Activated B cell treated with CpG ODN at 0.5 μM for 24 hours (primary cell): ENCODE results near the gene OR1L8. TPM values are rescaled to one million over a fixed set of nuclear protein-coding genes. Genes with fewer than 3 reads are reported as not detected.

Experiments used
- ATAC-seq: fragments of 200-7000 bp; cut with Tn5 transposase; one replicate; pipeline ENCODE4 v1.10.0; 2021; ENCODE audit warnings: low read depth, mild to moderate bottlenecking, moderate library complexity
- CTCF ChIA-PET: fragments of 350-600 bp; sonication (Branson Sonifier 250); formaldehyde crosslinking; loops from one replicate; lab custom pipeline; 2021; ENCODE audit warnings: antibody characterized with exemption; lab: Charles Lee
- POLR2A ChIA-PET: fragments of 350-600 bp; sonication (Branson Sonifier 250); formaldehyde crosslinking; loops from one replicate; lab custom pipeline; 2021; ENCODE audit warnings: antibody characterized with exemption; lab: Charles Lee
- DNase-seq: peaks from one replicate; pipeline ENCODE4 v3.0.0; 2022
- H3K27ac Mint-ChIP-seq: one replicate; pipeline ENCODE4 v1.8.0; 2020; ENCODE audit warnings: mixed read lengths
- H3K27me3 Mint-ChIP-seq: one replicate; pipeline ENCODE4 v1.8.0; 2021; ENCODE audit warnings: mixed read lengths
- H3K36me3 Mint-ChIP-seq: one replicate; pipeline ENCODE4 v1.8.0; 2021; ENCODE audit warnings: low read depth, mixed read lengths
- H3K4me1 Mint-ChIP-seq: one replicate; pipeline ENCODE4 v1.8.0; 2021; ENCODE audit warnings: mixed read lengths
- H3K4me3 Mint-ChIP-seq: one replicate; pipeline ENCODE4 v1.8.0; 2020; ENCODE audit warnings: mild to moderate bottlenecking, mixed read lengths
- H3K9me3 Mint-ChIP-seq: one replicate; pipeline ENCODE4 v1.8.0; 2020; ENCODE audit warnings: mixed read lengths
- intact Hi-C: fragments of 100-400 bp; cut with micrococcal nuclease; formaldehyde crosslinking; loops from one replicate; pipeline ENCODE4 v1.15.1; 2024
- total RNA-seq: library from RNA; stranded (reverse); gene quantifications from 2 replicates; pipeline ENCODE4 v1.2.3, GENCODE V29; 2022
- TF ChIP-seq, protein P1 (sequence below): fragments of 200-600 bp; IDR thresholded peaks from one replicate; pipeline ENCODE4 v1.8.0; 2022; ENCODE audit warnings: antibody characterized with exemption, mild to moderate bottlenecking

The OR1L8 gene
- total RNA-seq, 1 donor from 2014 or later, result not detected

DNA sequence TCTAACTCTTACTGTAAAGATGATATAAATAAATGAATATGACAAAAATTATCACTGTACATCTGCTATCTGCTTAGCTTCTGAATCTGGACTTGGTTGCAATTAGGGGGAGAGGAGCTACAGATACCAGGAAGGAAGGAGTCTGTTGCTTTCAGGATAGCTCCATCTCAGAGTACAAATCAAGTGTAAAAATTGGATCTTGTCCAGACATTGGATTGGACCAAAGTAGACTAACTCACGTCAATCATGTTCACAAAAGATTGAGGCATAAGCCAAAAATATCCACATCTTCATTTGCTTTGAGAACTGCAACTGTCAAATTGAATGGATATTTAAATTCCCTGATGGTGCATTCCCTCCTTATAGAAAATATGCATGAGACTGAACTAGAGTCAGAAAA is 22.5 kb upstream of the OR1L8 start:
- intact Hi-C loops, result no loop called here
- peaks cover 12% of the 10 kb centered on the region for H3K27me3 Mint-ChIP-seq
- H3K27ac Mint-ChIP-seq, result no peak overlapping the region
- ATAC-seq, result no peak
- H3K36me3 Mint-ChIP-seq, result no peaks in the 10 kb centered on the region
- TF ChIP-seq, protein P1, sequence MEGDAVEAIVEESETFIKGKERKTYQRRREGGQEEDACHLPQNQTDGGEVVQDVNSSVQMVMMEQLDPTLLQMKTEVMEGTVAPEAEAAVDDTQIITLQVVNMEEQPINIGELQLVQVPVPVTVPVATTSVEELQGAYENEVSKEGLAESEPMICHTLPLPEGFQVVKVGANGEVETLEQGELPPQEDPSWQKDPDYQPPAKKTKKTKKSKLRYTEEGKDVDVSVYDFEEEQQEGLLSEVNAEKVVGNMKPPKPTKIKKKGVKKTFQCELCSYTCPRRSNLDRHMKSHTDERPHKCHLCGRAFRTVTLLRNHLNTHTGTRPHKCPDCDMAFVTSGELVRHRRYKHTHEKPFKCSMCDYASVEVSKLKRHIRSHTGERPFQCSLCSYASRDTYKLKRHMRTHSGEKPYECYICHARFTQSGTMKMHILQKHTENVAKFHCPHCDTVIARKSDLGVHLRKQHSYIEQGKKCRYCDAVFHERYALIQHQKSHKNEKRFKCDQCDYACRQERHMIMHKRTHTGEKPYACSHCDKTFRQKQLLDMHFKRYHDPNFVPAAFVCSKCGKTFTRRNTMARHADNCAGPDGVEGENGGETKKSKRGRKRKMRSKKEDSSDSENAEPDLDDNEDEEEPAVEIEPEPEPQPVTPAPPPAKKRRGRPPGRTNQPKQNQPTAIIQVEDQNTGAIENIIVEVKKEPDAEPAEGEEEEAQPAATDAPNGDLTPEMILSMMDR, result no peak
- no peak for DNase-seq
- ChIA-PET CTCF (no interaction called here), POLR2A (no interaction called here)
- H3K4me3 Mint-ChIP-seq, result no peak overlapping the region
- peaks cover 2% of the 10 kb centered on the region for H3K9me3 Mint-ChIP-seq
- no peaks in the 10 kb centered on the region for H3K4me1 Mint-ChIP-seq

DNA sequence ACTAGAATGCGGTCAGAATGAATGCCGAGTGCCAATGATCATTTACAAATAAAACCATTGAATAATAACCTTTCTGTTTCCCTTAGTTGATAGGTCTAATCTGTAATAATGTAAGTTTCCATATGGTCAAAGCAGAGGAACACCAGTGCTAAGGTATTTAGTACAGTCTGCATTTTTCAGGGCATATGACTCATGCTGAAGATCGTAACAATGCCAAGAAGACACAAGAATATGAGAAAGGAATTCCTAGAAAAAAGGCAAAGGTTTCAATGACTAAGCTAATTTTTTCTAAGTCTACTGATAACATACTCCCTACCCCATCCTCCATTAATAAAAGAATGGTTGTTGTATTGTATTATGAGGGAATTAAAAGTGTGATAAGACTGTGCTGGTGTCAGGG is 2.8 kb downstream of the OR1L8 start:
- H3K9me3 Mint-ChIP-seq, result no peaks in the 10 kb centered on the region
- TF ChIP-seq, protein P1, result no peak
- no peak overlapping the region for H3K27ac Mint-ChIP-seq
- H3K4me3 Mint-ChIP-seq, result no peak overlapping the region
- H3K4me1 Mint-ChIP-seq, result no peaks in the 10 kb centered on the region
- CTCF ChIA-PET, result no interaction called here
- peaks cover 2% of the 10 kb centered on the region for H3K27me3 Mint-ChIP-seq
- no peak for ATAC-seq
- DNase-seq, result no peak
- POLR2A ChIA-PET, result no interaction called here
- H3K36me3 Mint-ChIP-seq, result no peaks in the 10 kb centered on the region
- intact Hi-C loops, result no loop called here

DNA sequence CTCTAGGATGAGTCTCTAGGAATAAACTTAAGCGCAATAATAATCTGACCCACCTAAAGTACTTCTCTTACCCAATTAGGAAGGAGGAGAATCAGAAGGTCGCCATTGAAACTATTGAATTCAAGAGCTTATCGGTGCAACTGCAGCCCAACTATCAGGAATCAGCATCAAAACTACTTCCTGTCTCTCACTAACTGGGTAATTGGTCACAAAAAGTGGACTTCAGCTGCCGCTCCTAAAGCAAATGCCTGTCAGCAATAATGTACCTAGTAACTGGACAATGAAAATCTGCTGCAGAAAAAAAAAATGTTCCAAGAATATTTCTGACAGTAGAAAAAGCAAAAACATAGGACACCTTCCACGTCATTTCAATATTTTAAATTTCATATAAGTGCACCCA is 3.3 kb downstream of the OR1L8 start:
- H3K27ac Mint-ChIP-seq, result no peak overlapping the region
- no peak for ATAC-seq
- no peak overlapping the region for H3K4me3 Mint-ChIP-seq
- no peak for DNase-seq
- intact Hi-C loops, result no loop called here
- no peaks in the 10 kb centered on the region for H3K36me3 Mint-ChIP-seq
- TF ChIP-seq, protein P1, result no peak
- POLR2A ChIA-PET, result no interaction called here
- CTCF ChIA-PET, result no interaction called here
- H3K27me3 Mint-ChIP-seq, result peaks cover 2% of the 10 kb centered on the region
- no peaks in the 10 kb centered on the region for H3K9me3 Mint-ChIP-seq
- no peaks in the 10 kb centered on the region for H3K4me1 Mint-ChIP-seq

DNA sequence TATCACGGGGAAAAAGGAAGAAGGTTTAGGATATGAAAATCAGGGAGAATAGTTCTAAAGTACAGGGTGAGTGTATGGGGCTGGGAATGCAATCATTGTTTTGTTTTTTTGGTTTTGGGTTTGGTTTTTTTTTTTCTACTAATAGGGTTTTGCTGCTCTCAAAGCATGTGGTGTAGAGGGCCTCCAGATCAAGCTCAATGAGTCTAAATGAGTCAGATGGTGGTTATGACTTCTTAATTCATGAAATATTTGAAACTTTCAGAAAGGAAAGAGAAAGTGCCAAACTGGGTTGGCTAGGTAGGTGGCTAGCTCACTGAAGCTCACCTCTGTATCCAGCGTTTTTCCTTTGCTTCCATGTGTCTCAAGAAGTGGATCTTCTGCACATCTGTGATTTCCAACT is 10.7 kb downstream of the OR1L8 start:
- DNase-seq (no peak), ATAC-seq (no peak)
- H3K9me3 Mint-ChIP-seq, result no peaks in the 10 kb centered on the region
- intact Hi-C loops, result no loop called here
- CTCF ChIA-PET, result no interaction called here
- TF ChIP-seq, protein P1, result no peak
- H3K27ac Mint-ChIP-seq, result no peak overlapping the region
- no peak overlapping the region for H3K4me3 Mint-ChIP-seq
- POLR2A ChIA-PET, result no interaction called here
- no peaks in the 10 kb centered on the region for H3K36me3 Mint-ChIP-seq
- no peaks in the 10 kb centered on the region for H3K4me1 Mint-ChIP-seq
- H3K27me3 Mint-ChIP-seq, result peaks cover 4% of the 10 kb centered on the region

DNA sequence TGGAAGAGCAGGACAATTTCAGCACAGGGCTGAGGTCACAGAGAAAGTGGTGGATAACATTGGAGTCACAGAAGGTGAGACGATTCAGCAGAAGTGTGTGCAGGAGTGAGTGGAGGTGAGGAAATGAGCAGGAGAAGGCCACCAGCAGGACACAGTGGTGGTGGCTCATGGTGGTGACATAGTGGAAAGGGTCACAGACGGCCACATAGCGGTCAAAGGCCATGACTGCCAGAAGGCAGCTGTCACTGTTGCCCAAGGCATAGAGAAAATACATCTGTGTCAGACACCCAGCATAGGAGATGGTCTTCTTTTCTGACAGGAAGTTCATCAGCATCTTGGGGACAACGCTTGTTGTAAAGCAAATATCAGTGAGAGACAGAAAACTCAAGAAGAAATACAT is 15.3 kb downstream of the OR1L8 start:
- TF ChIP-seq, protein P1, result no peak

More for the DNA sequence above, 15.3 kb downstream of the OR1L8 start:
- no peaks in the 10 kb centered on the region for H3K36me3 Mint-ChIP-seq
- ChIA-PET POLR2A (no interaction called here), CTCF (no interaction called here)
- peaks cover 6% of the 10 kb centered on the region for H3K9me3 Mint-ChIP-seq
- no peak overlapping the region for H3K4me3 Mint-ChIP-seq
- H3K27me3 Mint-ChIP-seq, result peaks cover 16% of the 10 kb centered on the region
- no peak for ATAC-seq
- H3K4me1 Mint-ChIP-seq, result no peaks in the 10 kb centered on the region
- intact Hi-C loops, result no loop called here
- DNase-seq, result no peak
- no peak overlapping the region for H3K27ac Mint-ChIP-seq
